Dermis blood vessel endothelial cell (primary cell): Measurements from ENCODE around the gene RPL22. TPM values are rescaled to one million over a fixed set of nuclear protein-coding genes. Genes with fewer than 3 reads are reported as not detected.

Source experiments
- DNase-seq: peaks from one replicate; pipeline ENCODE4 v3.0.0; 2010
- total RNA-seq: library from RNA; depleted of rRNA; stranded (reverse); fragments of >200 nt; gene quantifications from 2 replicates; pipeline ENCODE4 v1.2.3, GENCODE V29; 2014

The RPL22 gene
- total RNA-seq, 1 donor from 2014 or later: 146 TPM

- peak; percentile 56 for DNase-seq
Measured at GRCh38 chr1:6171548-6172124, 27.8 kb downstream of the RPL22 start.

- no peak for DNase-seq
Measured at GRCh38 chr1:6170742-6171201, 28.6 kb downstream of the RPL22 start.

GRCh38 chr1:6170116-6170741 lies 29.2 kb downstream of the RPL22 start:
- no peak for DNase-seq

- DNase-seq: no peak
Measured at GRCh38 chr1:6168947-6169586, 30.3 kb downstream of the RPL22 start.

GRCh38 chr1:6167391-6168303 lies 31.7 kb downstream of the RPL22 start:
- peak; percentile 39 for DNase-seq

GRCh38 chr1:6166655-6167390 lies 32.6 kb downstream of the RPL22 start:
- DNase-seq: no peak

- DNase-seq: no peak
Measured at GRCh38 chr1:6166221-6166620, 33.2 kb downstream of the RPL22 start.

GRCh38 chr1:6165441-6165985 lies 33.9 kb downstream of the RPL22 start:
- DNase-seq: no peak

- DNase-seq: no peak
Measured at GRCh38 chr1:6165027-6165426, 34.4 kb downstream of the RPL22 start.

- DNase-seq: no peak
Measured at GRCh38 chr1:6163973-6164617, 35.3 kb downstream of the RPL22 start.

GRCh38 chr1:6163191-6163972 lies 36.0 kb downstream of the RPL22 start:
- no peak for DNase-seq

- DNase-seq: no peak
Measured at GRCh38 chr1:6162773-6163172, 36.6 kb downstream of the RPL22 start.

GRCh38 chr1:6162341-6162740 lies 37.1 kb downstream of the RPL22 start:
- DNase-seq: no peak

GRCh38 chr1:6158181-6158580 lies 41.2 kb downstream of the RPL22 start:
- no peak for DNase-seq

- DNase-seq: peak; percentile 37
Measured at GRCh38 chr1:6157528-6158174, 41.7 kb downstream of the RPL22 start.

GRCh38 chr1:6157132-6157527 lies 42.3 kb downstream of the RPL22 start:
- no peak for DNase-seq

- no peak for DNase-seq
Measured at GRCh38 chr1:6154525-6155319, 44.7 kb downstream of the RPL22 start.

GRCh38 chr1:6152882-6153281 lies 46.5 kb downstream of the RPL22 start:
- DNase-seq: no peak

- DNase-seq: no peak
Measured at GRCh38 chr1:6152181-6152580, 47.2 kb downstream of the RPL22 start.
